ENCODE results near the gene XDH. TPM values are rescaled to one million over a fixed set of nuclear protein-coding genes. Genes with fewer than 3 reads are reported as not detected.

XDH gene
- total RNA-seq, 1 experiment from 2014 or later = 7.7 TPM

GRCh38 chr2:31302940-31303563 lies 111.5 kb downstream of the XDH start:
- intact Hi-C loops (cut with micrococcal nuclease; ENCODE audit: unreplicated experiment) = no loop called here
- CTCF ChIA-PET = no interaction called here

GRCh38 chr2:31300309-31300708 lies 114.2 kb downstream of the XDH start:
- Histone ChIP-seq H3K9me3 (ENCODE audit: insufficient read depth, low read depth) (no peaks in the 10 kb centered on the region), H3K79me2 (ENCODE audit: low read depth) (no peaks in the 10 kb centered on the region), H3K27ac (no peak overlapping the region), H2AFZ (no peak overlapping the region), H3K27me3 (ENCODE audit: insufficient read depth, low read depth) (no peaks in the 10 kb centered on the region), H3K4me2 (no peak overlapping the region), H3F3A (ENCODE audit: insufficient read depth, low read depth) (no peaks in the 10 kb centered on the region), H3K36me3 (ENCODE audit: low read depth) (no peaks in the 10 kb centered on the region), H3K9me2 (ENCODE audit: insufficient read depth) (no peaks in the 10 kb centered on the region), H3K4me1 (replicated peaks; ENCODE audit: insufficient read depth) (no peaks in the 10 kb centered on the region), H4K20me1 (ENCODE audit: insufficient read depth) (no peaks in the 10 kb centered on the region), H3K4me3 (no peak overlapping the region)
- TF ChIP-seq EZH2 (IDR thresholded peaks at IDR 0.05; ENCODE audit: low read depth) (no peak), CTCF (conservative IDR thresholded peaks at IDR 0.05) (no peak)
- POLR2A ChIA-PET (ENCODE audit: unreplicated experiment) = no interaction called here
- no peak for DNase-seq
- BruUV-seq (replicated peaks) = no TSS peak
- intact Hi-C loops (cut with micrococcal nuclease; ENCODE audit: unreplicated experiment) = no loop called here
- CTCF ChIA-PET = no interaction called here

More at GRCh38 chr2:31302940-31303563, 111.5 kb downstream of the XDH start:
- H4K20me1 ChIP-seq (ENCODE audit: insufficient read depth) = no peaks in the 10 kb centered on the region
- TF ChIP-seq CTCF (conservative IDR thresholded peaks at IDR 0.05) (no peak), EZH2 (IDR thresholded peaks at IDR 0.05; ENCODE audit: low read depth) (no peak)
- no peak overlapping the region for H3K4me2 ChIP-seq
- H3K4me3 ChIP-seq = no peak overlapping the region
- peaks cover 8% of the 10 kb centered on the region for H3K9me3 ChIP-seq (ENCODE audit: insufficient read depth, low read depth)
- no peaks in the 10 kb centered on the region for H3K79me2 ChIP-seq (ENCODE audit: low read depth)
- no TSS peak for BruUV-seq (replicated peaks)
- POLR2A ChIA-PET (ENCODE audit: unreplicated experiment) = interaction anchor here (0.6 kb wide), 1 partner anchor 15 kb away, joined by 6 read pairs; no protein-coding TSS in a partner anchor
- DNase-seq = no peak
- no peaks in the 10 kb centered on the region for H3K36me3 ChIP-seq (ENCODE audit: low read depth)
- no peak overlapping the region for H3K27ac ChIP-seq
- H2AFZ ChIP-seq = no peak overlapping the region
- no peaks in the 10 kb centered on the region for H3K9me2 ChIP-seq (ENCODE audit: insufficient read depth)
- H3K4me1 ChIP-seq (replicated peaks; ENCODE audit: insufficient read depth) = no peaks in the 10 kb centered on the region
- no peaks in the 10 kb centered on the region for H3F3A ChIP-seq (ENCODE audit: insufficient read depth, low read depth)
- H3K27me3 ChIP-seq (ENCODE audit: insufficient read depth, low read depth) = no peaks in the 10 kb centered on the region

- intact Hi-C loops (cut with micrococcal nuclease; ENCODE audit: unreplicated experiment) = no loop called here
- CTCF ChIA-PET = no interaction called here
- DNase-seq = no peak
These were observed 115.0 kb downstream of the XDH start for GRCh38 chr2:31299547-31299946.

More at GRCh38 chr2:31299547-31299946, 115.0 kb downstream of the XDH start:
- no peaks in the 10 kb centered on the region for H3K27me3 ChIP-seq (ENCODE audit: insufficient read depth, low read depth)
- no peaks in the 10 kb centered on the region for H3F3A ChIP-seq (ENCODE audit: insufficient read depth, low read depth)
- no peaks in the 10 kb centered on the region for H3K9me3 ChIP-seq (ENCODE audit: insufficient read depth, low read depth)
- H3K4me2 ChIP-seq = no peak overlapping the region
- no peak overlapping the region for H3K4me3 ChIP-seq
- H3K4me1 ChIP-seq (replicated peaks; ENCODE audit: insufficient read depth) = no peaks in the 10 kb centered on the region
- H2AFZ ChIP-seq = no peak overlapping the region
- TF ChIP-seq EZH2 (IDR thresholded peaks at IDR 0.05; ENCODE audit: low read depth) = no peak
- TF ChIP-seq CTCF (conservative IDR thresholded peaks at IDR 0.05) = no peak
- H3K27ac ChIP-seq = no peak overlapping the region
- no peaks in the 10 kb centered on the region for H3K36me3 ChIP-seq (ENCODE audit: low read depth)
- POLR2A ChIA-PET (ENCODE audit: unreplicated experiment) = interaction anchor here (0.7 kb wide), 1 partner anchor 1953 kb away, joined by 3 read pairs; no protein-coding TSS in a partner anchor
- H4K20me1 ChIP-seq (ENCODE audit: insufficient read depth) = no peaks in the 10 kb centered on the region
- H3K9me2 ChIP-seq (ENCODE audit: insufficient read depth) = no peaks in the 10 kb centered on the region
- H3K79me2 ChIP-seq (ENCODE audit: low read depth) = no peaks in the 10 kb centered on the region
- no TSS peak for BruUV-seq (replicated peaks)
